HepG2 (cell line): ENCODE results near the gene PLOD2.

Experiments
- HOXA9 ChIP-seq: sonication (generic); formaldehyde crosslinking; IDR thresholded peaks from 2 replicates; pipeline ENCODE4 v1.8.1; 2022; ENCODE audit warnings: missing genetic modification reagents, mild to moderate bottlenecking, moderate library complexity, borderline replicate concordance
- IRF1 ChIP-seq: sonication (generic); formaldehyde crosslinking; IDR thresholded peaks from 2 replicates; pipeline ENCODE4 v1.4.0; 2020; ENCODE audit warnings: low read depth, mild to moderate bottlenecking, missing genetic modification reagents
- POLR2A ChIP-seq, 2 experiments: IDR thresholded peaks; 2 replicates each; pipeline ENCODE4 v1.6.1; 2011; ENCODE audit warnings: low read depth in 2 of 2, low read length in 2 of 2, mild to moderate bottlenecking in 1 of 2, moderate library complexity in 1 of 2; ENCODE audit not compliant: insufficient read depth in 1 of 2
- ZNF383 ChIP-seq: sonication (generic); formaldehyde crosslinking; IDR thresholded peaks from 2 replicates; pipeline ENCODE4 v1.4.0; 2020; ENCODE audit warnings: missing genetic modification reagents, mild to moderate bottlenecking, borderline replicate concordance

DNA sequence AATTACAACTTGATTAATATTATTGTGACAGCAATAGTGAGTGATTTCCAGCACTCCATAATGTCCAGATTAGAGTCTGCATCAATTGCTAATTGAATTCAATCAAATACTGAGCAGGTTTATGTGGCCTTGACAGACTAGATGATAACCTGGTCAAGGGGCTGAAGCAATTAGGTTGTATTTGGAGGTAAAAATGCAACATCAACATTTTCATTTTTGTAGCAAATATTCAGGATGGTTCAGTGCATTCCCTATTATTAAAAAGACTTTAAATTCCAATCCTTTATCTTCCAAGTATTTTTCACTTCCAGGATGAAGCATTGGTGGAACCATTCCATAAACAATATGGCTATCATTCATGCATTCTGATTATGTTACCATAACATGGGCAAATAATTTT lies 120.4 kb downstream of the PLOD2 start:
- no peak for TF ChIP-seq HOXA9 (CRISPR knock-in tag)
- TF ChIP-seq IRF1 (CRISPR knock-in tag): no peak
- TF ChIP-seq ZNF383: no peak
- no peak for TF ChIP-seq POLR2A (IDR thresholded peaks at IDR 0.05; ENCODE audit: insufficient read depth in 1 of 2, low read depth in 2 of 2, low read length in 2 of 2)
